ENCODE results near the gene CBLB.

CBLB gene

DNA sequence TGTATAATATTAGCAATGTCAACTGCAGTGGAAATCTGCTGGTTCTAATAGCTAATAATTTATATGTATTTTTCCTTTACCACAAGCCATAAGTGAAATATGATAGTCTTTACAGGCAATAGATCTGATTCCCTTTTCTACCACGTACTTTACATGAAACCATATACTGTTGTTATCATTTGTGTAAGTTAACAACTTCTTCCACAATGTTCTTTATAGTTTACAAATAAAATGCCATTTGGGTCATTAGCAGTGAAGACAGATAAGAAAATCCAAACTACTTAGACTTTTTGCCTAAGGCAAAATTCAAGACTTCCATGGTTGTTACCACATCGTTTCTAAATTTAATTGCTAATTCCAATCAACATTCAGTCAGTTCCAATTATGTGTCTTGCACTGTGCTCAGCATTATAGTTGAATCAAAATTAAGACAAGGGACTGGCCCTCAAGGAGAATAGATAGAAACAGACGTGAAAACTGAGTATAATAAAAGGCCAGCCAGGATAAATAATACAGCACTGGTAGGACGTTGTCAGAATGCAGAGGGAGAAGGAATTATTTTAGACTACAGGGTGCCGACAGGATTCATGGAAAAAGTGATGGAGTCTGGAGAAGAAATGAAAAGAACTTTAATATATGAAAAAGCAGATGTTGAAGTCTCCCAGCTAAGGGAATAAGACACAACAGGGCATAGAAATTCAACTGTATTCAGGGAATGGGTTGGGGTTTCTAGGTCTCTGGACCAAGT, 252.3 kb downstream of the CBLB start:
- no peak for DNase-seq (ENCODE audit: low read depth)

- no peak for DNase-seq (ENCODE audit: low read depth)
Observed at GRCh38 chr3:105615814-105616213, 253.0 kb downstream of the CBLB start.

- DNase-seq (ENCODE audit: low read depth), result no peak
Observed at GRCh38 chr3:105614288-105615030, 254.4 kb downstream of the CBLB start.

- no peak for DNase-seq (ENCODE audit: low read depth)
Observed at GRCh38 chr3:105613120-105613519, 255.7 kb downstream of the CBLB start.

DNA sequence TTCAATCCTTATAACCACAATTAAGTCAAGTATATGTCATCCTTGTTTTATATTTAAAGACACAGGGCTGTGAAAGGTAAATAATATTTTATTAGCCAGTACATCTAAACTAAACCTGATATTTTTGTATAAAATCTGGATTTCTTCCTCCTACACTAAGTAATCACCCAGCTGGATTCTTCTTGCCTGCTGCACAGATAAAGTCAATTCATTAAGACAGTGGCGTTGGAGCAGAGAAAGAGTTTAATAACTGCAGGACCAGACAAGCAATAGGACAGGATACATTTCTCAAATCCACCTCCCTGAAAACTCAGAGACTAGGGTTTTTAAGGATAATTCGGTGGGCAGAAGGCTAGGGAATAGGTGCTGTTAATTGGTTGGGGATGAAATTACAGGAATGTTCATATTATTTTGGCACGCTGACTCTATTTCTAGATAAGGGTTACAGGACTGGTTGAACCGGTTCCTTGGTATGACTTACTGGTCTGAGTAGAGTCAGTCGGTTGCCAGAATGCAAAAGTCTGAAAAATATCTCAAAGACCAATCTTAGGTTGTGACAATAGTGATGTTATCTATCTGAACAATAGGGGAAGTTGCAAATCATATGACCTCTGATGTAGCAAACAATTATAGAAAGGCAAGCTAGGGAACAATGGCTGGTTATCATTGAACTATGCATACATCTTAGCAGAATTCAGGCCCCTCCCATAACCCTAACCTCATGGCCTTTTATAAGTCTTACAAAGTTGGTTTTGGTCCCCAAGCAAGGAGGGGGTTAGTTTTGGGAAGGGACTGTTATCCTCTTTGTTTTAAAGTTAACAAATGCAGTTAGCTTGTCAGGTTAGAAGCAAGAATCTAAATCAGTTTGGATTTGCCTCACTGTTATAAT, 257.3 kb downstream of the CBLB start:
- no peak for DNase-seq (ENCODE audit: low read depth)

DNA sequence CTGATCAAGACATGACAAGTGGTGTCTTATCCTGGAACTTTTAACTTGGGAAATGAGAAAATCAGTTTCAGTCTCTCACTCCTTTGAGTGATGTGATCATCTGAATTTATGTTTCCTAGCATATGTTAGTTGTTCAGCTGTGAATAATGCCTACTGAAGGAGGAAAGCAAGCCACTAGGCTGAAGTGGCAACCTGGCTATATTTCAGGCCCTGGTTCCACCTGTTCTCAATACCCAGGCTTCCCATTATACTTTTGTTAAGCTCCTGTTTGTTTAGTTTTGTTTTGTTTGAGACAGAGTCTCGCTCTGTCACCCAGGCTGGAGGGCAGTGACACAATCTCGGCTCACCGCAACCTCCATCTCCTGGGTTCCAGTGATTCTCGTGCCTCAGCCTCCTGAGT, 258.3 kb downstream of the CBLB start:
- DNase-seq (ENCODE audit: low read depth), result no peak

DNA sequence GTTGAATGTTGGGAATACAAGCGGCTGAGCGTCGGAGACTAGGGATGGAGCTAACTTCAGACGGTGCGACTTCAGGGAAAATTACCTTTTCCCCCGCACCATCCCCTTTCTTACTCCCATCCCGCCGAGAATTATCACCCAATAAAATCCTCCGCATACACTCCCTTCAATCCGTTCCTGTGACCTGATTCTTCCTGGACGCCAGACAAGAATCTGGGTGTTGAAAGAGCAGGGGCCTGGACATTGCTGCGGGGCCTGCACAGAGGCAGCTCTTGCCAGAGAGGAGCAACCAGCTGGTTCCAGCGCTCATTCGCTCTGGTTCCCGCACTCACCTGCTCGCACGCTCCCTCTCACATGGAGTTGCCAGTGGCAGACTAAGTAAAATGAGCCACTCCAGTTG, 260.2 kb downstream of the CBLB start:
- DNase-seq (ENCODE audit: low read depth), result no peak

DNA sequence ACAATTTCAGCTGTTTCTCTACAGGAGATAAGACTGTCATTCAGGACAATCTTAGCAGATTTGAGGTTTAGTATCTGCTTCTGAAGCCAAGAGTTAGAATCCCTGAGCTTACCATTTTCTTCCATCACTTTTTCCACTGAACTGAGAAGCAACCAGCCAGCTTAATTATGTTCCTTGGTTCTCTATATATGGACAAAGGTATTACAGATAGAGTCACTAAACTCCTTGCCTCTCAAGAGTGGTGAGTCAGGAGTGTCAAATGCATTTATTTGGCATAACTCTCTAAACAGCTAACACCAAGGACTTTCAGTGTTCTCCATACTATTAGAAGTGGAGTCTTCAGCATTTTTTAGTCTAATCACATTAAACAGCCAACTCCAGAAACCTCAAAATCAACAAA, 262.8 kb downstream of the CBLB start:
- no peak for DNase-seq (ENCODE audit: low read depth)

Measured in GM04504 (cell line).